ENCODE data around the gene NQO2. TPM values are rescaled to one million over a fixed set of nuclear protein-coding genes. Genes with fewer than 3 reads are reported as not detected.
"Not testable (repeated sequence)": the region's sequence is repeated elsewhere in the genome, so short reads cannot be mapped to it uniquely, and the experiment has no call there.

The NQO2 gene
- total RNA-seq, 1 experiment from 2014 or later: 26.8 TPM

DNA sequence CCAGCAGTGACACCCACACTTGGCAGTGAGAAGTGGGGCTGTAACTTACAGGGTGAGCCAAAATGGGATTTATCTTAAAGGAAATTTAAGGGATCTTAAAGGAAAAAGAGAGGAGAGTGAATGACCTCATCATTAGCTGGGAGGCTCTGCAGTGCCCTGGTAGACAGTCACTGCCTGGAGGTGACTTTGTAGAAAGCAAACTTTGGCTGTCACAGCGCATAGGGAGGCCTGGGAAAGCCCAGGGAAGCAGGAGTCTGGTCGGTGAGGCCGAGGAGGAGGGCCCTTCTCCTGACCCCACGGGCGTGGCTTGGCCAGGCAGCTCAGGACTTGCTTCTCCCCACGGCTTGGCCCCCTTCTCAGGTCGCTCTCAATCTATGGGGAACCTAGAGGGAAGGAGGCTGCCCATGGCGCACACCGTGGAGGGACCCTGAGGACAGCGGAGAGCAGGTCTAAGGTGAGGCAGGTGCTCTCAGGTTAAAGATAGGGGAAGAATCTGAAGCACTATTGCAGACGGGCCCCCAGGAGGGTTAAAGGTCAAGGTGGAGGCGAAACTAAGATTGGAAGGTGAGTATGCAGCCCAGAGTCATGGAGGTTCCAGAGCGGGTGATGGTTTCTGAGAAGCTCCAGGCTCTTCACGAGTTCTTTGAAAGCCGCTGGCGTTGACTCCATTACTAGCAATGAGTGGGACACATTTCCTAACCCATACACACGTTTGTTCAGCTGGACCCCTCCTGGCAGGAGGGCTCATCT is 53.0 kb downstream of the NQO2 start:
- no peak for ATAC-seq
- peaks cover 9% of the 10 kb centered on the region for H3K4me1 ChIP-seq (ENCODE audit: insufficient read depth, low read length)
- CTCF ChIA-PET: interaction anchor here (1.2 kb wide), 1 partner anchor 51 kb away, joined by 5 read pairs; no protein-coding TSS in a partner anchor
- no peaks in the 10 kb centered on the region for H3F3A ChIP-seq (ENCODE audit: low read length, unreplicated experiment)
- H3K27ac ChIP-seq (ENCODE audit: low read length): no peak overlapping the region
- no peaks in the 10 kb centered on the region for H3K36me3 ChIP-seq (ENCODE audit: low read depth, low read length)
- H3K9me3 ChIP-seq (ENCODE audit: low read length): no peaks in the 10 kb centered on the region
- H3K9me2 ChIP-seq (replicated peaks; ENCODE audit: low read length): no peaks in the 10 kb centered on the region
- DNase-seq: no peak
- TF ChIP-seq EZH2phosphoT487 (IDR thresholded peaks at IDR 0.05; ENCODE audit: borderline replicate concordance, low read length): no peak
- TF ChIP-seq CTCF (conservative IDR thresholded peaks at IDR 0.05; ENCODE audit: low read depth, low read length): no peak
- H4K20me1 ChIP-seq (ENCODE audit: low read length): no peaks in the 10 kb centered on the region
- POLR2A ChIA-PET (ENCODE audit: unreplicated experiment): no interaction called here
- intact Hi-C loops (cut with micrococcal nuclease): loop anchor here (1.0 to 5.0 kb wide), 4 partner anchors 39 to 1500 kb away; partner anchors contain the start of gene NQO2
- H2AFZ ChIP-seq (ENCODE audit: low read length): peak overlapping the region; percentile 88; the same call in 1 of the 2 replicates
- no TSS peak for BruUV-seq (replicated peaks)
- H3K79me2 ChIP-seq (ENCODE audit: low read length): no peaks in the 10 kb centered on the region
- peak overlapping the region; percentile 74 for H3K4me3 ChIP-seq (ENCODE audit: low read length)
- peak overlapping the region; percentile 89 for H3K4me2 ChIP-seq (ENCODE audit: low read length)
- H3K27me3 ChIP-seq (ENCODE audit: low read length): no peaks in the 10 kb centered on the region
- H3K9ac ChIP-seq (ENCODE audit: low read length): 0 out of 2 replicates have a peak overlapping the region, but pooled peaks have one; percentile 72

DNA sequence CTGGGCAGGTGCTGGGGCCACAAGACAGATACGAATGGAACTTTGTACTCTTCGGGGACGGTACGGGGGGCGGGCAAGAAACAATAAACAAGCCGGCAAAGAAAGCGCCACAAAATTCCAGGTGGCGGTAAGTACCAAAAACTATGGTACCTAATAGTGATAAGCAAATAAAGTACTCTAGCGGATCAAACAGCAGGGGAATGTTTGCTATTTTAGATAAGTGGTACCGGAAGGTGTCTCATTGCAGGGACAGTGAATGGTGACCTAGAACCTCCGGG is 53.5 kb downstream of the NQO2 start:
- Histone ChIP-seq H3K4me1 (ENCODE audit: insufficient read depth, low read length) (peaks cover 9% of the 10 kb centered on the region), H3K27ac (ENCODE audit: low read length) (no peak overlapping the region), H3K4me3 (ENCODE audit: low read length) (peak overlapping the region; percentile 74)

GRCh38 chr6:3054229-3055157 is 54.8 kb downstream of the NQO2 start:
- DNase-seq; H3K36me3 ChIP-seq (ENCODE audit: low read depth, low read length); H3K27me3 ChIP-seq (ENCODE audit: low read length); ATAC-seq; H3F3A ChIP-seq (ENCODE audit: low read length, unreplicated experiment); H3K9me2 ChIP-seq (replicated peaks; ENCODE audit: low read length); H3K4me1 ChIP-seq (ENCODE audit: insufficient read depth, low read length); H4K20me1 ChIP-seq (ENCODE audit: low read length); H3K9ac ChIP-seq (ENCODE audit: low read length); H3K27ac ChIP-seq (ENCODE audit: low read length); H3K9me3 ChIP-seq (ENCODE audit: low read length); H3K79me2 ChIP-seq (ENCODE audit: low read length): not testable (repeated sequence)
- TSS peak; percentile 75 for BruUV-seq (replicated peaks)
- Histone ChIP-seq H3K4me3 (ENCODE audit: low read length) (peak overlapping the region; percentile 74), H3K4me2 (ENCODE audit: low read length) (peak overlapping the region; percentile 89; the same call in 1 of the 2 replicates), H2AFZ (ENCODE audit: low read length) (peak overlapping the region; percentile 56; the same call in 1 of the 2 replicates)
- CTCF ChIA-PET: interaction anchor here (0.6 to 1.2 kb wide), 3 partner anchors 53 to 74 kb away, joined by 5 to 6 read pairs (median 5); no protein-coding TSS in a partner anchor
- intact Hi-C loops (cut with micrococcal nuclease): loop anchor here (5.0 kb wide), 2 partner anchors 207 to 1502 kb away; no protein-coding TSS in a partner anchor
- POLR2A ChIA-PET (ENCODE audit: unreplicated experiment): interaction anchor here (0.6 kb wide), 3 partner anchors 54 to 155 kb away, joined by 3 to 8 read pairs (median 3); no protein-coding TSS in a partner anchor

More for the DNA sequence above, 53.5 kb downstream of the NQO2 start:
- ChIA-PET CTCF (interaction anchor here (0.6 to 1.2 kb wide), 3 partner anchors 11 to 51 kb away, joined by 3 to 5 read pairs (median 3); no protein-coding TSS in a partner anchor), POLR2A (ENCODE audit: unreplicated experiment) (interaction anchor here (0.8 kb wide), 1 partner anchor 29 kb away, joined by 3 read pairs; no protein-coding TSS in a partner anchor)
- Histone ChIP-seq H4K20me1 (ENCODE audit: low read length) (no peaks in the 10 kb centered on the region), H3K27me3 (ENCODE audit: low read length) (no peaks in the 10 kb centered on the region), H2AFZ (ENCODE audit: low read length) (peak overlapping the region; percentile 88), H3K4me2 (ENCODE audit: low read length) (peak overlapping the region; percentile 89), H3K9ac (ENCODE audit: low read length) (peak overlapping the region; percentile 72), H3F3A (ENCODE audit: low read length, unreplicated experiment) (no peaks in the 10 kb centered on the region), H3K79me2 (ENCODE audit: low read length) (no peaks in the 10 kb centered on the region), H3K9me3 (ENCODE audit: low read length) (no peaks in the 10 kb centered on the region), H3K9me2 (replicated peaks; ENCODE audit: low read length) (no peaks in the 10 kb centered on the region), H3K36me3 (ENCODE audit: low read depth, low read length) (no peaks in the 10 kb centered on the region)
- TF ChIP-seq CTCF (conservative IDR thresholded peaks at IDR 0.05; ENCODE audit: low read depth, low read length): no peak
- BruUV-seq (replicated peaks): TSS peak; percentile 42
- intact Hi-C loops (cut with micrococcal nuclease): loop anchor here (1.0 to 5.0 kb wide), 4 partner anchors 40 to 1501 kb away; partner anchors contain the start of gene NQO2
- DNase-seq (no peak), ATAC-seq (no peak)

DNA sequence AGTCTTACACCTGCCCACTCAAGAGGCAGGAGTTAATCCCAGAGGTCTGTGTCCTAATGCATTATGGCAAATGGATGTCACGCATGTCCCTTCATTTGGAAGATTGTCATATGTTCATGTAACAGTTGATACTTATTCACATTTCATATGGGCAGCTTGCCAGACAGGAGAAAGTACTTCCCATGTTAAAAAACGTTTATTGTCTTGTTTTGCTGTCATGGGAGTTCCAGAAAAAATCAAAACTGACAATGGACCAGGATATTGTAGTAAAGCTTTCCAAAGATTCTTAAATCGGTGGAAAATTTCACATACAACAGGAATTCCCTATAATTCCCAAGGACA is 55.4 kb downstream of the NQO2 start:
- H3K9ac ChIP-seq (ENCODE audit: low read length); H3K79me2 ChIP-seq (ENCODE audit: low read length); POLR2A ChIA-PET (ENCODE audit: unreplicated experiment); H3K4me3 ChIP-seq (ENCODE audit: low read length); H3K27ac ChIP-seq (ENCODE audit: low read length); H3F3A ChIP-seq (ENCODE audit: low read length, unreplicated experiment); H4K20me1 ChIP-seq (ENCODE audit: low read length); H3K36me3 ChIP-seq (ENCODE audit: low read depth, low read length); H3K4me2 ChIP-seq (ENCODE audit: low read length); ATAC-seq; H3K27me3 ChIP-seq (ENCODE audit: low read length); H3K4me1 ChIP-seq (ENCODE audit: insufficient read depth, low read length); H3K9me3 ChIP-seq (ENCODE audit: low read length); CTCF ChIA-PET; H2AFZ ChIP-seq (ENCODE audit: low read length); DNase-seq; BruUV-seq (replicated peaks); H3K9me2 ChIP-seq (replicated peaks; ENCODE audit: low read length): not testable (repeated sequence)
- intact Hi-C loops (cut with micrococcal nuclease): loop anchor here (5.0 kb wide), 1 partner anchor 208 kb away; no protein-coding TSS in a partner anchor

Measured in PC-3 (cell line).